IPS-18c (cell line): Measurements from ENCODE around the gene SPAG16.
A peak's percentile ranks its signal among the peaks of the same experiment; 100 is the strongest.

Experiments used
- H3K4me3 ChIP-seq: 2 replicates; pipeline ENCODE4 v1.7.0; 2013; ENCODE audit warnings: low read depth, mild to moderate bottlenecking, low read length, moderate library complexity; ENCODE audit not compliant: insufficient read depth
- H3K9me3 ChIP-seq: one replicate; pipeline ENCODE4 v1.6.1; 2013; ENCODE audit warnings: mild to moderate bottlenecking, low read length, moderate library complexity; ENCODE audit not compliant: control insufficient read depth, insufficient read depth

SPAG16 gene

DNA sequence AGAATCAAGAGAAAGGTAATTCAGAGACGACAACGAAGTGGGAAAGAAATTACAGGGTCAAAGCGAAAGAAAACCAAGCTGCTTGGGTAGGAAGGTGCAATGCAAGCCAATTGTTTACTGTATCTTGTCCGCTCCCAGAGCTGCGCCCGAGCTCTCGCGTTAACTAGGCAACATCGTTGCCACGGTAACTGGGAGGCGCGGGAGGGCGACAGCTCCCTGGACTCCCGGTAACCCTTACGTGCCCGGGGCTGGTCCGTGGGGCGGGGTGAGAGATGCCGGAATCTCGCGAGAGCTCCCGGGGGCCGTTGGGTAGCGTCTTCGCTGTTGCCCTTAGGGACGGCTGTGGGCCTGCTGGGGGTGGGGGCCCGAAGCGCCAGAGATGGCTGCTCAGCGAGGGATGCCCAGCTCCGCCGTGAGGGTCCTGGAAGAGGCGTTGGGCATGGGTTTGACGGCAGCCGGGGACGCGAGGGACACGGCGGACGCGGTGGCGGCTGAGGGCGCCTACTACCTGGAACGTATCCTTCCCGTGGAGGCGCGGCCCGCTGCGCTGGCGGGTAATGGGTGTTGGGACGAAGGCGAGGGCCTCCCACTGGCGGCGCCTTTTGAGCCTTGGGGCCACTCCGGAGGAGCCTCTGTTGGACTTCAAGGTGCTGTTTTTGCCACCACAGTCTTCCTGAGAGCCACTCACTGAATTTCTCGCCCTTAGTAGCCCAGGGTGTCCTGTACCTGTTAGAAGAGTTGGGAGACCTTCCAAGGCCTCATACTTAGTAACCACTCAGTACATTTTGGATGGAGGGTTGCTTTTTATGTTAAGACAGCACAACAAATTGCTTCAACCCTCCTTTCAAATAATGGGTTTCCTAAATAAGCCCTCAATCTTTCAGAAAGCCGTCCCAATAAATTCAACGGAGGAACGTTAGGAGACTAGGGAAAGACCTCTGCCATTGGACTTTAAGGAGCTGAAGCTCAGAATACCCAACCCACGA, at the start of gene SPAG16:
Gene SPAG16 (plus strand): TSS at position 360 of the 986 bp plus-strand sequence.
- Histone ChIP-seq H3K9me3 (no peaks in the 10 kb centered on the region), H3K4me3 (peak within 1 kb of the TSS; percentile 84)

GRCh38 chr2:213234641-213235040, 49.6 kb upstream of the SPAG16 start:
- Histone ChIP-seq H3K9me3 (no peaks in the 10 kb centered on the region), H3K4me3 (no peak overlapping the region)

DNA sequence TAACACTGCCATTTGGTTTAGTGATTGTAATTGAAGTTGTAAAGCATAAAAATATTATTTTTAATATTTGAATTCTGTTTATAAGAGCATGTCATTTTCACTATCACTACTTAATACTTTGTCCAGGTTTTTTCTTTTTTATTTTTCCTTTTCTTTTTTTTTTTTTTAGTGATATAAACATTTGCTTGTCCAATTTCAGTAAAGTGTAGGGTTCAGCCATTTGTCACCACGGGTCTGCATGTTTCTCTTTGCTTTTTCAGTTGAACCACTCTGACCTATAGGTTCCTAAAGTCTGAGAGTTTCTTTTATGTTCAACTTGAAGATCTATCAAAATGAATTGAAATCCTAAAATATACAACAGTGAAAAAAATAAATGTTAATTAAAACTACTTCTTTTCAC, 48.5 kb upstream of the SPAG16 start:
- Histone ChIP-seq H3K9me3 (no peaks in the 10 kb centered on the region), H3K4me3 (no peak overlapping the region)

- Histone ChIP-seq H3K4me3 (no peak overlapping the region), H3K9me3 (no peaks in the 10 kb centered on the region)
These were observed 47.0 kb upstream of the SPAG16 start for GRCh38 chr2:213237251-213237650.

- H3K9me3 ChIP-seq = no peaks in the 10 kb centered on the region
- H3K4me3 ChIP-seq = no peak overlapping the region
These were observed 46.5 kb upstream of the SPAG16 start for GRCh38 chr2:213237787-213238186.

- H3K4me3 ChIP-seq = no peak overlapping the region
- H3K9me3 ChIP-seq = no peaks in the 10 kb centered on the region
These were observed 45.3 kb upstream of the SPAG16 start for GRCh38 chr2:213238753-213239495.

DNA sequence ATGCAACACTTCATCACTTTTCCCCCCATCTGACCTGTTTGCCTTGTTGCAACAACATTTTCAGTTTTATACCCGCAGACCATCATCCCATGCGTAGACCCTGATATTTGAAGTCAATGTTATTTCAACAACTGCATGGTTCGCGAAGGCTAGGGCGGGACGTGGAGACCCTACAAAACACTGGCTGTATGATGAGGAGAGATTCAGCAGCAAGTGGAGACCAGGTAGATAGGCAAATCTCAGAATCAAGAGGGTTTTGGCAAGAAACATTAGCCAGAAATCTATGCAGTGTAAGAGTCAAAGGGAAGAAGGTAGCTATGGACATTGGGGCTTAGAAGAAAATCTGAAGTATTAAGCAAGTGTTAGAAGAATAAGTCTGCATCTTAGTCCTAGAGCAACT, 42.4 kb upstream of the SPAG16 start:
- Histone ChIP-seq H3K4me3 (no peak overlapping the region), H3K9me3 (no peaks in the 10 kb centered on the region)

GRCh38 chr2:213242653-213243052, 41.6 kb upstream of the SPAG16 start:
- Histone ChIP-seq H3K4me3 (no peak overlapping the region), H3K9me3 (no peaks in the 10 kb centered on the region)

DNA sequence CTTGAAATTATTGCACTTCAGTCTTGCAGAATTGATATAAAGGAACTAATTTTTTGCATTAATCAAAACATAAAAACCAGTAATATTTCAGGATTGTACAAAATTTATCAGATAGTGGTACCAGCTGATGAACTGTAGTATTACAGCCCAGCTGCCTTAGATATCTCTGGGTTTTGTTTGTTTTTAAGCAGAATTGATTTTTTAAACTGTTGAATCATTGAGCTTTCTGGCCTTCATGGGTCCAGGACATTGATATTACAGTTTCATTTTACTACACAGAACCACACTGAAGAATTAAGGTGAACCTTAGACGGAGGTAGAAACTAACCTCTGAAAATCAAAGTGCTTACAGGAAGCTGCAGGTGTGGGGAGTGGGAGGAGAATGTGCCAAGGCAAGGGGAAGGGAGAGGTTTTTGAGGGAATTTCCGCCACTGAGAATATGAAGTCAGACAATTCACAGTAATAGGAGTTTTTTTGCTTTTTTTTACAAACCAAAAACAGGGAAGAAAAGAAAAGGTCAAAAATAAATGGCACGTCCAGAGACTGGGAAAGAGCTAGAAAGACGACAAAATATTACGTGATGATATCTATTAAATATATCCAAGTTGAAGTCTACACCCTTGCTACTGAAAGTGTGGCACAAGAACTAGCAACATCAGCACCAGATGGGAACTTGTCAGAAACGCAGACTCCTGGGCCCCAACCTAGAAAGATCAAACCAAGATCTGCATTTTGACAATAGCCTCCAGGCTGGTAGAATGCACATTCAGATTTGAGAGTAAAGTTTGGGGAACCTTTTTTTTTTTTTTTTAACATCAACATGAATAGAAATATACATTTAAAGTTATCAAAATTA, 40.8 kb upstream of the SPAG16 start:
- no peaks in the 10 kb centered on the region for H3K9me3 ChIP-seq

GRCh38 chr2:213246497-213247281, 37.6 kb upstream of the SPAG16 start:
- no peak overlapping the region for H3K4me3 ChIP-seq
- no peaks in the 10 kb centered on the region for H3K9me3 ChIP-seq

More for the DNA sequence above, 40.8 kb upstream of the SPAG16 start:
- H3K4me3 ChIP-seq = no peak overlapping the region

DNA sequence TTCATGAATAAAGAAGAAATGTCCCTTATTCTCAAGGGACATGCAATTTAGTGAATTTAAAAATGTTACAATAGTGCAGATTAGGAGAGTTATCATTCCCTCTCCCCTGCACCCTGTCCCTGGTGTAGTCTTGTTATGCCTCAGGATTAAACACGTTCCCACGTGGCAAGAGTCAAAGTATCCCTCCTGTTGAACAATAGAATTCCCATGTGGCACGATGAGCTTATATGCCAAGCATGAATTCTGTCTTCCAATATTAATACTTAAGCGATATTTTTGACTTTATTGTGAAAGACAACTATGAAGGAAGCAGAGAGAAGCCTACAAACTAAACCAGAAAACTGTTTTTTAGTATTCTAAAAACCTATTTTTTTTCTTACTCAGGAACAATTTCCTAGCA, 36.7 kb upstream of the SPAG16 start:
- Histone ChIP-seq H3K9me3 (no peaks in the 10 kb centered on the region), H3K4me3 (no peak overlapping the region)

DNA sequence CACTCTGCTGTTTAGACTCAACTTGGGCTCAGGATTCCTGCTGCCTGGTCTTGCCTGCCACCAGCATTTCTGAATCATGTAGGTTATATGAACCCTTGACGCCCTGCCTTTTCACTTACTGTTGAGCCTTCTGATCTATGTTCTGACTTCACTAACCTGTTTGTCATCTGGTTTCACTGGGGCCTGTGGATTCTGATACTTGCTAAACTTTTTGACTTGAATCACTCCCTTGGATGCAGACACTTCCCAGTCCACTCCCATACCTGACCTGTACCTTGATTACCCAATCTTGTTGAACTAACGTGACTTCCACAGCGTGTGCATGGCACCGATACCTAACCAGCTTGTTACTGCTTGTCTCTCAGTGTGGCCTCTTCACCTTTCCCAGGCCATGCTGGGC, 35.6 kb upstream of the SPAG16 start:
- H3K4me3 ChIP-seq = no peak overlapping the region
- H3K9me3 ChIP-seq = no peaks in the 10 kb centered on the region

- no peak overlapping the region for H3K4me3 ChIP-seq
- H3K9me3 ChIP-seq = no peaks in the 10 kb centered on the region
These were observed 34.8 kb upstream of the SPAG16 start for GRCh38 chr2:213249502-213249901.

- Histone ChIP-seq H3K9me3 (no peaks in the 10 kb centered on the region), H3K4me3 (no peak overlapping the region)
These were observed 32.6 kb upstream of the SPAG16 start for GRCh38 chr2:213251618-213252017.

DNA sequence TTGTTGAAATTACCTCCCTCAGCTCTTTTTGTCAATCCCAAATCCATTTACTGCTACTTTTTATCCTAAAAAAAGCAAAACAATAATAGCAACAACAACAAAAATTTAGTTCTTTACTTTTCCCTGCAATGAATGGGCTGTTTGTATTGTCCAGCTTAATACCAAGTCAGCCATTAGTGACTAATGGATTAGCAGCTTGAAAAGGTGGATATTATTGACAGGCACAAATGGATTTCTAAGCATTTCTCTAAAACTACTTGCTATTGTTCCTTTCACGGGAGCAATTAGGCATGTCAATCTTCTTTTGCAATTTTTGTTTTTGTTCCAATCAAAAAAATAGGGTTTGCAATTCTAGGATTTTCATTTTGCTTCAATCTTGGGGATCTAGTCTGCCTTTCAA, 32.1 kb upstream of the SPAG16 start:
- H3K9me3 ChIP-seq = no peaks in the 10 kb centered on the region
- H3K4me3 ChIP-seq = no peak overlapping the region

DNA sequence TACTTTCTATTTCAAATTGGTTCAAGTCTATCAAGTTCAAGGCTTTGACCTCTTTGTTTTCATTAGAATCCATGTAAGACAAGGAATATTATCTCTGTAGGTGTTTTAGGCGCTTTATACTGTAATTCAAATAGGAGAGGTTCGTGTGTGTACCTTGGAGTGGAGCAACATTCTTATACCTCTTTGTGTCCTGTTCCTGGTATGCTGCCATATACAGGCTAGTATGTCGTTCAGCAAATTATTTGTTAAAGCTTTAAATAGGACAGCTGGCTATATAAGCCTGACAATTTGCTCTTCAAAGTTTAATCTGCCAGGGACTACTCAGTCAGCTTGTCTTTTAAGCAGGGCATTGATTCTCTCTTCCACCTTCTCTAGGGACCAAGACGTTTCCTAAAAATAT, 31.1 kb upstream of the SPAG16 start:
- H3K4me3 ChIP-seq = no peak overlapping the region
- no peaks in the 10 kb centered on the region for H3K9me3 ChIP-seq

DNA sequence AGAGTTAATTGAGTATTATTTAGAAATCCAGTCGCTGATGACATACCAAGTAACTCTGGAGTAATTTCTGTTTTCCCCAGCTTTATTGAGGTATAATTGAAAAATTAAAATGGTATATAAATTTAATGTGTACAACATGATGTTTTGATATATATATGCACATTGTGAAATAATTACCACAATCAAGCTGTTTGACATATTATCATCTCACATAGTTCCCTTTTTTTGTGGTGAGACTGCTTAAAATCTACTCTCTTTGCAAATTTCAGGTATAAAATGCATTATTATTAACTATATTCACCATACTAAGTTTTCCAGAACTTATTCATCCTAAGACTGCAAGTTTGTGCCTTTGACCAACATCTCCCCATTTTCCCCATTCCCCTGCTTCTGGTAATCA, 25.0 kb upstream of the SPAG16 start:
- no peaks in the 10 kb centered on the region for H3K9me3 ChIP-seq
- H3K4me3 ChIP-seq = no peak overlapping the region
